Measurements from ENCODE around the gene ARHGAP26. TPM values are rescaled to one million over a fixed set of nuclear protein-coding genes. Genes with fewer than 3 reads are reported as not detected.

The ARHGAP26 gene
- total RNA-seq, 1 donor from 2014 or later, result 14.1 TPM

GRCh38 chr5:143010351-143010750 lies 240.2 kb downstream of the ARHGAP26 start:
- no peaks in the 10 kb centered on the region for H3K36me3 Mint-ChIP-seq (ENCODE audit: unreplicated experiment)
- H3K27ac Mint-ChIP-seq (ENCODE audit: unreplicated experiment), result no peak overlapping the region
- H3K4me1 Mint-ChIP-seq (ENCODE audit: unreplicated experiment), result peaks cover 14% of the 10 kb centered on the region
- DNase-seq (ENCODE audit: extremely low spot score, unreplicated experiment), result no peak
- H3K9me3 Mint-ChIP-seq (ENCODE audit: unreplicated experiment), result no peaks in the 10 kb centered on the region
- TF ChIP-seq, protein P1, sequence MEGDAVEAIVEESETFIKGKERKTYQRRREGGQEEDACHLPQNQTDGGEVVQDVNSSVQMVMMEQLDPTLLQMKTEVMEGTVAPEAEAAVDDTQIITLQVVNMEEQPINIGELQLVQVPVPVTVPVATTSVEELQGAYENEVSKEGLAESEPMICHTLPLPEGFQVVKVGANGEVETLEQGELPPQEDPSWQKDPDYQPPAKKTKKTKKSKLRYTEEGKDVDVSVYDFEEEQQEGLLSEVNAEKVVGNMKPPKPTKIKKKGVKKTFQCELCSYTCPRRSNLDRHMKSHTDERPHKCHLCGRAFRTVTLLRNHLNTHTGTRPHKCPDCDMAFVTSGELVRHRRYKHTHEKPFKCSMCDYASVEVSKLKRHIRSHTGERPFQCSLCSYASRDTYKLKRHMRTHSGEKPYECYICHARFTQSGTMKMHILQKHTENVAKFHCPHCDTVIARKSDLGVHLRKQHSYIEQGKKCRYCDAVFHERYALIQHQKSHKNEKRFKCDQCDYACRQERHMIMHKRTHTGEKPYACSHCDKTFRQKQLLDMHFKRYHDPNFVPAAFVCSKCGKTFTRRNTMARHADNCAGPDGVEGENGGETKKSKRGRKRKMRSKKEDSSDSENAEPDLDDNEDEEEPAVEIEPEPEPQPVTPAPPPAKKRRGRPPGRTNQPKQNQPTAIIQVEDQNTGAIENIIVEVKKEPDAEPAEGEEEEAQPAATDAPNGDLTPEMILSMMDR (IDR thresholded peaks at IDR 0.05), result no peak
- H3K4me3 Mint-ChIP-seq (ENCODE audit: unreplicated experiment), result no peak overlapping the region
- no peaks in the 10 kb centered on the region for H3K27me3 Mint-ChIP-seq (ENCODE audit: unreplicated experiment)

DNA sequence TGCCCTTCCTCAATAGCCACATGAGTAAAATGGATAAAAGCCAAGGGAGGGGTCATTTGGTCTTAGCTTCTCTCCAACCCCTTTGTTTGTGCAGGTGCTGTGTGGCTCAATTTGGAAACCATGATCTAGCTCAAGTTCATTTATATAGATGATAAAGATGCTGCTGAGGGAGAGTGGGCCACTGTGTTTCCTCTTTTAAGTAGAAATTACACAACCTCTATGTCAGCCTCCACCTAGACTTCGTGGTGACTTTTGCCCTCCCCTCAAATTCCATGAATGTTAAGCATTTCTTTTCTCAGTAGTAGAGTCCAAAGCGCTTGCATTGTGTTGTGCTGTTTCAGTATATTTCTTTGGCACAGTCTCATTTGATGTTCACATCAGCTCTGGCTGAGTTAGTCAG lies 241.4 kb downstream of the ARHGAP26 start:
- Mint-ChIP-seq H3K36me3 (ENCODE audit: unreplicated experiment) (no peaks in the 10 kb centered on the region), H3K9me3 (ENCODE audit: unreplicated experiment) (no peaks in the 10 kb centered on the region), H3K4me3 (ENCODE audit: unreplicated experiment) (no peak overlapping the region), H3K4me1 (ENCODE audit: unreplicated experiment) (peaks cover 14% of the 10 kb centered on the region), H3K27ac (ENCODE audit: unreplicated experiment) (no peak overlapping the region), H3K27me3 (ENCODE audit: unreplicated experiment) (no peaks in the 10 kb centered on the region)
- TF ChIP-seq, protein P1 (IDR thresholded peaks at IDR 0.05), result no peak
- no peak for DNase-seq (ENCODE audit: extremely low spot score, unreplicated experiment)

- DNase-seq (ENCODE audit: extremely low spot score, unreplicated experiment), result no peak
- H3K4me3 Mint-ChIP-seq (ENCODE audit: unreplicated experiment), result no peak overlapping the region
- H3K27me3 Mint-ChIP-seq (ENCODE audit: unreplicated experiment), result no peaks in the 10 kb centered on the region
- H3K27ac Mint-ChIP-seq (ENCODE audit: unreplicated experiment), result no peak overlapping the region
- peaks cover 10% of the 10 kb centered on the region for H3K9me3 Mint-ChIP-seq (ENCODE audit: unreplicated experiment)
- peaks cover 9% of the 10 kb centered on the region for H3K36me3 Mint-ChIP-seq (ENCODE audit: unreplicated experiment)
- peaks cover 11% of the 10 kb centered on the region for H3K4me1 Mint-ChIP-seq (ENCODE audit: unreplicated experiment)
- TF ChIP-seq, protein P1 (IDR thresholded peaks at IDR 0.05), result no peak
Observed at GRCh38 chr5:143013176-143013891, 243.2 kb downstream of the ARHGAP26 start.

GRCh38 chr5:143014017-143014651 lies 244.0 kb downstream of the ARHGAP26 start:
- Mint-ChIP-seq H3K27me3 (ENCODE audit: unreplicated experiment) (no peaks in the 10 kb centered on the region), H3K4me3 (ENCODE audit: unreplicated experiment) (no peak overlapping the region), H3K27ac (ENCODE audit: unreplicated experiment) (no peak overlapping the region), H3K36me3 (ENCODE audit: unreplicated experiment) (peaks cover 10% of the 10 kb centered on the region), H3K4me1 (ENCODE audit: unreplicated experiment) (peaks cover 9% of the 10 kb centered on the region), H3K9me3 (ENCODE audit: unreplicated experiment) (peaks cover 10% of the 10 kb centered on the region)
- TF ChIP-seq, protein P1 (IDR thresholded peaks at IDR 0.05), result peak; percentile 42
- DNase-seq (ENCODE audit: extremely low spot score, unreplicated experiment), result no peak

- Mint-ChIP-seq H3K27me3 (ENCODE audit: unreplicated experiment) (no peaks in the 10 kb centered on the region), H3K9me3 (ENCODE audit: unreplicated experiment) (peaks cover 10% of the 10 kb centered on the region), H3K4me1 (ENCODE audit: unreplicated experiment) (peaks cover 3% of the 10 kb centered on the region), H3K36me3 (ENCODE audit: unreplicated experiment) (peaks cover 10% of the 10 kb centered on the region), H3K27ac (ENCODE audit: unreplicated experiment) (no peak overlapping the region), H3K4me3 (ENCODE audit: unreplicated experiment) (no peak overlapping the region)
- TF ChIP-seq, protein P1 (IDR thresholded peaks at IDR 0.05), result peak; percentile 63
- DNase-seq (ENCODE audit: extremely low spot score, unreplicated experiment), result no peak
Observed at GRCh38 chr5:143016777-143017516, 246.8 kb downstream of the ARHGAP26 start.

Measured in osteocyte (in vitro differentiated cells).